ENCODE measurements around the gene AUNIP.
A peak's percentile ranks its signal among the peaks of the same experiment; 100 is the strongest.

Gene AUNIP

GRCh38 chr1:25876693-25877077 lies 17.4 kb upstream of the AUNIP start:
- H2BK5ac ChIP-seq (ENCODE audit: low read length): no peak overlapping the region
- H2AK5ac ChIP-seq (ENCODE audit: low read length): no peak overlapping the region
- H4K5ac ChIP-seq (ENCODE audit: low read length): no peak overlapping the region
- H3K4me3 ChIP-seq (ENCODE audit: low read length): no peak overlapping the region
- DNase-seq: no peak
- no peak overlapping the region for H3K9ac ChIP-seq (ENCODE audit: low read length)
- no peak overlapping the region for H3K23ac ChIP-seq (ENCODE audit: low read length)
- no peaks in the 10 kb centered on the region for H3K79me2 ChIP-seq (ENCODE audit: control insufficient read depth, insufficient read depth, low read length)
- no peak overlapping the region for H4K8ac ChIP-seq (ENCODE audit: low read depth, low read length)
- H3K4me1 ChIP-seq (ENCODE audit: control insufficient read depth, low read depth, low read length): peaks cover 4% of the 10 kb centered on the region
- no peak overlapping the region for H3K18ac ChIP-seq (ENCODE audit: low read length)
- WGBS (ENCODE audit: extremely low coverage, insufficient coverage, low lambda C conversion rate): no CpG with 5 or more reads among the region's 2 CpGs
- H3K4me2 ChIP-seq (ENCODE audit: low read length): no peak overlapping the region
- H3K56ac ChIP-seq (ENCODE audit: low read length): no peak overlapping the region
- H3K4ac ChIP-seq (ENCODE audit: low read depth, low read length): no peak overlapping the region
- H2BK15ac ChIP-seq (replicated peaks; ENCODE audit: low read depth): no peak overlapping the region
- no peak overlapping the region for H2BK120ac ChIP-seq (ENCODE audit: low read depth, low read length)
- no peaks in the 10 kb centered on the region for H3K27me3 ChIP-seq (ENCODE audit: insufficient read depth, low read length, poor library complexity)
- H3K79me1 ChIP-seq (ENCODE audit: low read length): no peaks in the 10 kb centered on the region
- H3K27ac ChIP-seq (ENCODE audit: low read depth, low read length): no peak overlapping the region
- no peaks in the 10 kb centered on the region for H3K36me3 ChIP-seq (ENCODE audit: control insufficient read depth, insufficient read depth, low read length)

GRCh38 chr1:25875856-25876692 lies 16.8 kb upstream of the AUNIP start:
- H3K23ac ChIP-seq (ENCODE audit: low read length): no peak overlapping the region
- H3K4me1 ChIP-seq (ENCODE audit: control insufficient read depth, low read depth, low read length): peaks cover 4% of the 10 kb centered on the region
- no peaks in the 10 kb centered on the region for H3K27me3 ChIP-seq (ENCODE audit: insufficient read depth, low read length, poor library complexity)
- peak overlapping the region; percentile 34 for H3K4me3 ChIP-seq (ENCODE audit: low read length)
- H2BK15ac ChIP-seq (replicated peaks; ENCODE audit: low read depth): no peak overlapping the region
- H3K4me2 ChIP-seq (ENCODE audit: low read length): peak overlapping the region; percentile 66
- H3K79me2 ChIP-seq (ENCODE audit: control insufficient read depth, insufficient read depth, low read length): no peaks in the 10 kb centered on the region
- peak overlapping the region; percentile 87 for H3K56ac ChIP-seq (ENCODE audit: low read length)
- H2AK5ac ChIP-seq (ENCODE audit: low read length): no peak overlapping the region
- H2BK5ac ChIP-seq (ENCODE audit: low read length): peak overlapping the region; percentile 32
- H3K4ac ChIP-seq (ENCODE audit: low read depth, low read length): peak overlapping the region; percentile 77
- H4K8ac ChIP-seq (ENCODE audit: low read depth, low read length): no peak overlapping the region
- peak; percentile 74 for DNase-seq
- H3K79me1 ChIP-seq (ENCODE audit: low read length): no peaks in the 10 kb centered on the region
- WGBS (ENCODE audit: extremely low coverage, insufficient coverage, low lambda C conversion rate): no CpG with 5 or more reads among the region's 32 CpGs
- no peaks in the 10 kb centered on the region for H3K36me3 ChIP-seq (ENCODE audit: control insufficient read depth, insufficient read depth, low read length)
- peak overlapping the region; percentile 88 for H3K27ac ChIP-seq (ENCODE audit: low read depth, low read length)
- H3K18ac ChIP-seq (ENCODE audit: low read length): peak overlapping the region; percentile 88
- no peak overlapping the region for H4K5ac ChIP-seq (ENCODE audit: low read length)
- H2BK120ac ChIP-seq (ENCODE audit: low read depth, low read length): peak overlapping the region; percentile 9
- H3K9ac ChIP-seq (ENCODE audit: low read length): peak overlapping the region; percentile 75

GRCh38 chr1:25875154-25875855 lies 16.0 kb upstream of the AUNIP start, which contains the start of gene PAQR7:
TSS of gene PAQR7 (minus strand) at chr1:25875708. CDS start at chr1:25863839, 11,869 bp downstream.
- H3K4me1 ChIP-seq (ENCODE audit: control insufficient read depth, low read depth, low read length): peaks cover 4% of the 10 kb centered on the region
- no CpG with 5 or more reads among the region's 75 CpGs for WGBS (ENCODE audit: extremely low coverage, insufficient coverage, low lambda C conversion rate)
- peak within 1 kb of the TSS; percentile 88 for H3K27ac ChIP-seq (ENCODE audit: low read depth, low read length)
- peak within 1 kb of the TSS; percentile 9 for H2BK120ac ChIP-seq (ENCODE audit: low read depth, low read length)
- no peaks in the 10 kb centered on the region for H3K79me1 ChIP-seq (ENCODE audit: low read length)
- H3K9ac ChIP-seq (ENCODE audit: low read length): peak within 1 kb of the TSS; percentile 75
- H3K18ac ChIP-seq (ENCODE audit: low read length): peak within 1 kb of the TSS; percentile 88
- H3K36me3 ChIP-seq (ENCODE audit: control insufficient read depth, insufficient read depth, low read length): no peaks in the 10 kb centered on the region
- peak within 1 kb of the TSS; percentile 34 for H3K4me3 ChIP-seq (ENCODE audit: low read length)
- DNase-seq: peak; percentile 88
- no peaks in the 10 kb centered on the region for H3K27me3 ChIP-seq (ENCODE audit: insufficient read depth, low read length, poor library complexity)
- peak within 1 kb of the TSS; percentile 32 for H2BK5ac ChIP-seq (ENCODE audit: low read length)
- no peak within 1 kb of the TSS for H3K23ac ChIP-seq (ENCODE audit: low read length)
- no peak within 1 kb of the TSS for H4K8ac ChIP-seq (ENCODE audit: low read depth, low read length)
- H3K4ac ChIP-seq (ENCODE audit: low read depth, low read length): peak within 1 kb of the TSS; percentile 77
- no peak within 1 kb of the TSS for H4K5ac ChIP-seq (ENCODE audit: low read length)
- no peaks in the 10 kb centered on the region for H3K79me2 ChIP-seq (ENCODE audit: control insufficient read depth, insufficient read depth, low read length)
- peak within 1 kb of the TSS; percentile 78 for H2AK5ac ChIP-seq (ENCODE audit: low read length)
- peak within 1 kb of the TSS; percentile 87 for H3K56ac ChIP-seq (ENCODE audit: low read length)
- peak within 1 kb of the TSS; percentile 66 for H3K4me2 ChIP-seq (ENCODE audit: low read length)
- H2BK15ac ChIP-seq (replicated peaks; ENCODE audit: low read depth): no peak within 1 kb of the TSS

GRCh38 chr1:25874635-25875153 lies 15.4 kb upstream of the AUNIP start:
- Histone ChIP-seq H3K27ac (ENCODE audit: low read depth, low read length) (no peak overlapping the region), H2BK15ac (replicated peaks; ENCODE audit: low read depth) (no peak overlapping the region), H2BK5ac (ENCODE audit: low read length) (no peak overlapping the region), H3K4me1 (ENCODE audit: control insufficient read depth, low read depth, low read length) (peaks cover 4% of the 10 kb centered on the region), H2AK5ac (ENCODE audit: low read length) (peak overlapping the region; percentile 78), H3K36me3 (ENCODE audit: control insufficient read depth, insufficient read depth, low read length) (no peaks in the 10 kb centered on the region), H3K9ac (ENCODE audit: low read length) (peak overlapping the region; percentile 75), H3K79me1 (ENCODE audit: low read length) (no peaks in the 10 kb centered on the region), H2BK120ac (ENCODE audit: low read depth, low read length) (no peak overlapping the region), H3K18ac (ENCODE audit: low read length) (peak overlapping the region; percentile 15), H3K4ac (ENCODE audit: low read depth, low read length) (no peak overlapping the region), H3K27me3 (ENCODE audit: insufficient read depth, low read length, poor library complexity) (no peaks in the 10 kb centered on the region), H3K4me3 (ENCODE audit: low read length) (peak overlapping the region; percentile 2), H3K23ac (ENCODE audit: low read length) (no peak overlapping the region), H3K4me2 (ENCODE audit: low read length) (peak overlapping the region; percentile 32), H3K79me2 (ENCODE audit: control insufficient read depth, insufficient read depth, low read length) (no peaks in the 10 kb centered on the region), H4K8ac (ENCODE audit: low read depth, low read length) (no peak overlapping the region), H4K5ac (ENCODE audit: low read length) (no peak overlapping the region), H3K56ac (ENCODE audit: low read length) (peak overlapping the region; percentile 87)
- DNase-seq: no peak
- WGBS (ENCODE audit: extremely low coverage, insufficient coverage, low lambda C conversion rate): no CpG with 5 or more reads among the region's 8 CpGs

GRCh38 chr1:25874209-25874608 lies 15.0 kb upstream of the AUNIP start:
- no peaks in the 10 kb centered on the region for H3K79me2 ChIP-seq (ENCODE audit: control insufficient read depth, insufficient read depth, low read length)
- no peaks in the 10 kb centered on the region for H3K79me1 ChIP-seq (ENCODE audit: low read length)
- peak overlapping the region; percentile 75 for H3K9ac ChIP-seq (ENCODE audit: low read length)
- H3K27ac ChIP-seq (ENCODE audit: low read depth, low read length): no peak overlapping the region
- no peaks in the 10 kb centered on the region for H3K36me3 ChIP-seq (ENCODE audit: control insufficient read depth, insufficient read depth, low read length)
- no peak overlapping the region for H3K23ac ChIP-seq (ENCODE audit: low read length)
- peak overlapping the region; percentile 32 for H3K4me2 ChIP-seq (ENCODE audit: low read length)
- no peak overlapping the region for H2BK15ac ChIP-seq (replicated peaks; ENCODE audit: low read depth)
- H3K4ac ChIP-seq (ENCODE audit: low read depth, low read length): no peak overlapping the region
- H2BK5ac ChIP-seq (ENCODE audit: low read length): no peak overlapping the region
- H3K18ac ChIP-seq (ENCODE audit: low read length): peak overlapping the region; percentile 15
- H2AK5ac ChIP-seq (ENCODE audit: low read length): peak overlapping the region; percentile 78
- H4K8ac ChIP-seq (ENCODE audit: low read depth, low read length): no peak overlapping the region
- WGBS (ENCODE audit: extremely low coverage, insufficient coverage, low lambda C conversion rate): no CpG with 5 or more reads among the region's 3 CpGs
- H3K27me3 ChIP-seq (ENCODE audit: insufficient read depth, low read length, poor library complexity): no peaks in the 10 kb centered on the region
- H3K4me1 ChIP-seq (ENCODE audit: control insufficient read depth, low read depth, low read length): peaks cover 4% of the 10 kb centered on the region
- no peak overlapping the region for H4K5ac ChIP-seq (ENCODE audit: low read length)
- H3K56ac ChIP-seq (ENCODE audit: low read length): peak overlapping the region; percentile 87
- no peak overlapping the region for H2BK120ac ChIP-seq (ENCODE audit: low read depth, low read length)
- DNase-seq: no peak
- H3K4me3 ChIP-seq (ENCODE audit: low read length): no peak overlapping the region

Measured in mesendoderm (in vitro differentiated cells).